ENCODE results near the gene COL5A1.

COL5A1 gene

GRCh38 chr9:134748591-134748990 lies 107.0 kb downstream of the COL5A1 start:
- DNase-seq, result no peak

- DNase-seq, result no peak
Observed at GRCh38 chr9:134750450-134751155, 109.0 kb downstream of the COL5A1 start.

GRCh38 chr9:134751622-134752021 lies 110.0 kb downstream of the COL5A1 start:
- no peak for DNase-seq

GRCh38 chr9:134752471-134753168 lies 111.0 kb downstream of the COL5A1 start:
- no peak for DNase-seq

- no peak for DNase-seq
Observed at GRCh38 chr9:134753191-134753590, 111.6 kb downstream of the COL5A1 start.

GRCh38 chr9:134755221-134755907 lies 113.8 kb downstream of the COL5A1 start:
- DNase-seq, result no peak

- DNase-seq, result no peak
Observed at GRCh38 chr9:134756098-134756497, 114.5 kb downstream of the COL5A1 start.

- no peak for DNase-seq
Observed at GRCh38 chr9:134757216-134757975, 115.8 kb downstream of the COL5A1 start.

- DNase-seq, result no peak
Observed at GRCh38 chr9:134758949-134759607, 117.5 kb downstream of the COL5A1 start.

- no peak for DNase-seq
Observed at GRCh38 chr9:134759913-134760312, 118.3 kb downstream of the COL5A1 start.

GRCh38 chr9:134760750-134761420 lies 119.3 kb downstream of the COL5A1 start:
- no peak for DNase-seq

- no peak for DNase-seq
Observed at GRCh38 chr9:134764473-134765269, 123.1 kb downstream of the COL5A1 start.

GRCh38 chr9:134765785-134766184 lies 124.2 kb downstream of the COL5A1 start:
- DNase-seq, result no peak

- no peak for DNase-seq
Observed at GRCh38 chr9:134766587-134766986, 125.0 kb downstream of the COL5A1 start.

- no peak for DNase-seq
Observed at GRCh38 chr9:134768332-134768708, 126.7 kb downstream of the COL5A1 start.

- DNase-seq, result no peak
Observed at GRCh38 chr9:134768709-134769351, 127.2 kb downstream of the COL5A1 start.

- no peak for DNase-seq
Observed at GRCh38 chr9:134770972-134771971, 129.7 kb downstream of the COL5A1 start.

GRCh38 chr9:134772331-134772730 lies 130.7 kb downstream of the COL5A1 start:
- DNase-seq, result no peak

GRCh38 chr9:134773842-134774241 lies 132.2 kb downstream of the COL5A1 start:
- no peak for DNase-seq

Measured in NCI-H510A treated with DMSO at 0.1 percent for 48 hours (cell line).